K562 (cell line): ENCODE data around the gene UBE2S.

Source experiments
- ARID1B ChIP-seq: fragments of 450-650 bp; IDR thresholded peaks from 2 replicates; pipeline ENCODE4 v1.6.1; 2016; ENCODE audit warnings: antibody characterized with exemption, mild to moderate bottlenecking, inconsistent platforms
- BRF1 ChIP-seq: IDR thresholded peaks from 3 replicates; pipeline ENCODE4 v1.6.1; 2011; ENCODE audit warnings: borderline replicate concordance, mild to moderate bottlenecking; ENCODE audit not compliant: insufficient read length; ENCODE audit errors: extremely low read depth
- CTCF ChIP-seq, 3 experiments: IDR thresholded peaks in 2 of 3; conservative IDR thresholded peaks in 1 of 3; 2 replicates each; pipeline ENCODE4 v1.5.1; 2011 to 2012; ENCODE audit warnings: low read length in 3 of 3, mild to moderate bottlenecking in 3 of 3, control low read depth in 2 of 3, improper control_type of control experiment in 1 of 3, inconsistent platforms in 1 of 3, low read depth in 1 of 3, mixed read lengths in 1 of 3, moderate library complexity in 1 of 3; ENCODE audit not compliant: insufficient read depth in 2 of 3
- EGR1 ChIP-seq: fragments of 450-650 bp; conservative IDR thresholded peaks from 2 replicates; pipeline ENCODE4 v1.6.1; 2017; ENCODE audit warnings: mild to moderate bottlenecking
- NFIX ChIP-seq: fragments of 250-450 bp; sonication (Bioruptor Pico); IDR thresholded peaks from 2 replicates; pipeline ENCODE4 v1.4.0; 2020; ENCODE audit warnings: low read depth, mild to moderate bottlenecking, moderate library complexity
- POLR2AphosphoS5 ChIP-seq: IDR thresholded peaks from 2 replicates; pipeline ENCODE4 v1.6.1; 2011; ENCODE audit warnings: mild to moderate bottlenecking, low read depth, low read length, moderate library complexity; ENCODE audit not compliant: control insufficient read depth, insufficient read depth
- RFX5 ChIP-seq: IDR thresholded peaks from 2 replicates; pipeline ENCODE4 v1.6.1; 2011; ENCODE audit warnings: low read depth, mild to moderate bottlenecking, improper control_type of control experiment, low read length
- TARDBP ChIP-seq: fragments of 450-650 bp; IDR thresholded peaks from 2 replicates; pipeline ENCODE4 v1.6.1; 2016
- TEAD2 ChIP-seq: fragments of 450-650 bp; IDR thresholded peaks from 2 replicates; pipeline ENCODE4 v1.6.1; 2016; ENCODE audit warnings: missing genetic modification characterization, control low read depth, missing compliant biosample characterization
- ZFX ChIP-seq: sonication (generic); formaldehyde crosslinking; IDR thresholded peaks from 2 replicates; pipeline ENCODE4 v1.8.0; 2022; ENCODE audit warnings: mild to moderate bottlenecking, missing genetic modification reagents, moderate library complexity
- TF ChIP-seq, protein P1 (sequence below): fragments of 200-600 bp; sonication (generic); IDR thresholded peaks from one replicate; pipeline ENCODE4 v1.6.1; 2012; ENCODE audit warnings: mild to moderate bottlenecking, low read depth, low read length, inconsistent platforms

GRCh38 chr19:55382522-55383054 is 25.0 kb downstream of the UBE2S start:
- TF ChIP-seq BRF1 (no peak), CTCF (IDR thresholded peaks at IDR 0.05 in 2 of 3, conservative IDR thresholded peaks at IDR 0.05 in 1 of 3; ENCODE audit: insufficient read depth in 2 of 3, low read depth in 1 of 3, low read length in 3 of 3) (no peak), NFIX (CRISPR knock-in tag) (no peak), ZFX (CRISPR knock-in tag) (no peak), POLR2AphosphoS5 (no peak), RFX5 (no peak), EGR1 (no peak), TEAD2 (tag) (no peak), ARID1B (no peak), TARDBP (no peak)
- TF ChIP-seq, protein P1, sequence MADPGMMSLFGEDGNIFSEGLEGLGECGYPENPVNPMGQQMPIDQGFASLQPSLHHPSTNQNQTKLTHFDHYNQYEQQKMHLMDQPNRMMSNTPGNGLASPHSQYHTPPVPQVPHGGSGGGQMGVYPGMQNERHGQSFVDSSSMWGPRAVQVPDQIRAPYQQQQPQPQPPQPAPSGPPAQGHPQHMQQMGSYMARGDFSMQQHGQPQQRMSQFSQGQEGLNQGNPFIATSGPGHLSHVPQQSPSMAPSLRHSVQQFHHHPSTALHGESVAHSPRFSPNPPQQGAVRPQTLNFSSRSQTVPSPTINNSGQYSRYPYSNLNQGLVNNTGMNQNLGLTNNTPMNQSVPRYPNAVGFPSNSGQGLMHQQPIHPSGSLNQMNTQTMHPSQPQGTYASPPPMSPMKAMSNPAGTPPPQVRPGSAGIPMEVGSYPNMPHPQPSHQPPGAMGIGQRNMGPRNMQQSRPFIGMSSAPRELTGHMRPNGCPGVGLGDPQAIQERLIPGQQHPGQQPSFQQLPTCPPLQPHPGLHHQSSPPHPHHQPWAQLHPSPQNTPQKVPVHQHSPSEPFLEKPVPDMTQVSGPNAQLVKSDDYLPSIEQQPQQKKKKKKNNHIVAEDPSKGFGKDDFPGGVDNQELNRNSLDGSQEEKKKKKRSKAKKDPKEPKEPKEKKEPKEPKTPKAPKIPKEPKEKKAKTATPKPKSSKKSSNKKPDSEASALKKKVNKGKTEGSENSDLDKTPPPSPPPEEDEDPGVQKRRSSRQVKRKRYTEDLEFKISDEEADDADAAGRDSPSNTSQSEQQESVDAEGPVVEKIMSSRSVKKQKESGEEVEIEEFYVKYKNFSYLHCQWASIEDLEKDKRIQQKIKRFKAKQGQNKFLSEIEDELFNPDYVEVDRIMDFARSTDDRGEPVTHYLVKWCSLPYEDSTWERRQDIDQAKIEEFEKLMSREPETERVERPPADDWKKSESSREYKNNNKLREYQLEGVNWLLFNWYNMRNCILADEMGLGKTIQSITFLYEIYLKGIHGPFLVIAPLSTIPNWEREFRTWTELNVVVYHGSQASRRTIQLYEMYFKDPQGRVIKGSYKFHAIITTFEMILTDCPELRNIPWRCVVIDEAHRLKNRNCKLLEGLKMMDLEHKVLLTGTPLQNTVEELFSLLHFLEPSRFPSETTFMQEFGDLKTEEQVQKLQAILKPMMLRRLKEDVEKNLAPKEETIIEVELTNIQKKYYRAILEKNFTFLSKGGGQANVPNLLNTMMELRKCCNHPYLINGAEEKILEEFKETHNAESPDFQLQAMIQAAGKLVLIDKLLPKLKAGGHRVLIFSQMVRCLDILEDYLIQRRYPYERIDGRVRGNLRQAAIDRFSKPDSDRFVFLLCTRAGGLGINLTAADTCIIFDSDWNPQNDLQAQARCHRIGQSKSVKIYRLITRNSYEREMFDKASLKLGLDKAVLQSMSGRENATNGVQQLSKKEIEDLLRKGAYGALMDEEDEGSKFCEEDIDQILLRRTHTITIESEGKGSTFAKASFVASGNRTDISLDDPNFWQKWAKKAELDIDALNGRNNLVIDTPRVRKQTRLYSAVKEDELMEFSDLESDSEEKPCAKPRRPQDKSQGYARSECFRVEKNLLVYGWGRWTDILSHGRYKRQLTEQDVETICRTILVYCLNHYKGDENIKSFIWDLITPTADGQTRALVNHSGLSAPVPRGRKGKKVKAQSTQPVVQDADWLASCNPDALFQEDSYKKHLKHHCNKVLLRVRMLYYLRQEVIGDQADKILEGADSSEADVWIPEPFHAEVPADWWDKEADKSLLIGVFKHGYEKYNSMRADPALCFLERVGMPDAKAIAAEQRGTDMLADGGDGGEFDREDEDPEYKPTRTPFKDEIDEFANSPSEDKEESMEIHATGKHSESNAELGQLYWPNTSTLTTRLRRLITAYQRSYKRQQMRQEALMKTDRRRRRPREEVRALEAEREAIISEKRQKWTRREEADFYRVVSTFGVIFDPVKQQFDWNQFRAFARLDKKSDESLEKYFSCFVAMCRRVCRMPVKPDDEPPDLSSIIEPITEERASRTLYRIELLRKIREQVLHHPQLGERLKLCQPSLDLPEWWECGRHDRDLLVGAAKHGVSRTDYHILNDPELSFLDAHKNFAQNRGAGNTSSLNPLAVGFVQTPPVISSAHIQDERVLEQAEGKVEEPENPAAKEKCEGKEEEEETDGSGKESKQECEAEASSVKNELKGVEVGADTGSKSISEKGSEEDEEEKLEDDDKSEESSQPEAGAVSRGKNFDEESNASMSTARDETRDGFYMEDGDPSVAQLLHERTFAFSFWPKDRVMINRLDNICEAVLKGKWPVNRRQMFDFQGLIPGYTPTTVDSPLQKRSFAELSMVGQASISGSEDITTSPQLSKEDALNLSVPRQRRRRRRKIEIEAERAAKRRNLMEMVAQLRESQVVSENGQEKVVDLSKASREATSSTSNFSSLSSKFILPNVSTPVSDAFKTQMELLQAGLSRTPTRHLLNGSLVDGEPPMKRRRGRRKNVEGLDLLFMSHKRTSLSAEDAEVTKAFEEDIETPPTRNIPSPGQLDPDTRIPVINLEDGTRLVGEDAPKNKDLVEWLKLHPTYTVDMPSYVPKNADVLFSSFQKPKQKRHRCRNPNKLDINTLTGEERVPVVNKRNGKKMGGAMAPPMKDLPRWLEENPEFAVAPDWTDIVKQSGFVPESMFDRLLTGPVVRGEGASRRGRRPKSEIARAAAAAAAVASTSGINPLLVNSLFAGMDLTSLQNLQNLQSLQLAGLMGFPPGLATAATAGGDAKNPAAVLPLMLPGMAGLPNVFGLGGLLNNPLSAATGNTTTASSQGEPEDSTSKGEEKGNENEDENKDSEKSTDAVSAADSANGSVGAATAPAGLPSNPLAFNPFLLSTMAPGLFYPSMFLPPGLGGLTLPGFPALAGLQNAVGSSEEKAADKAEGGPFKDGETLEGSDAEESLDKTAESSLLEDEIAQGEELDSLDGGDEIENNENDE, result no peak
